ENCODE data around the gene CSTB. TPM values are rescaled to one million over a fixed set of nuclear protein-coding genes. Genes with fewer than 3 reads are reported as not detected.
A peak's percentile ranks its signal among the peaks of the same experiment; 100 is the strongest.

CSTB gene
- total RNA-seq, 2 experiments from 2014 or later, result 29.9 to 30.9 TPM

DNA sequence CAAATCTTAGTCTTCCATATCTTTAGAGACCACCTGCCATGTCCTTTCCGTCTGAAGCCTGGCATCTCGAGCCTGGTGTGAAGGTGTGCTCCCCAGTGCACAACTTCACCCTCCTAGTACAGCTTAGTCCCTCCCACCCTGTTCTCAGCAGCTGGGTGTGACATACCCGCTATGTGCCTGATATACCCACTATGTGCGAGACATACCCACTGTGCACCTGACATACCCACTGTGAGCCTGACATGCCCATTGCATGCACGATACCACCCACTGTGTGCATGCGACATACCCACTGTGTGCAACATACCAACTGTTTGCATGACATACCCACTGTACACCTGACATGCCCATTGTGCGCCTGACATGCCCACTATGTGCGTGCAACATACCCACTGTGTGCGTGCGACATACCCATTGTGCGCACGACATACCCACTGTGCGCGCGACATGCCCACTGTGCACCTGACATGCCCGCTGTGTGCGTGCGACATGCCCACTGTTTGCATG lies 10.2 kb upstream of the CSTB start:
- ChIA-PET POLR2A (interaction anchor here (0.6 kb wide), 1 partner anchor 237 kb away, joined by 4 read pairs; no protein-coding TSS in a partner anchor), CTCF (interaction anchor here (0.6 kb wide), 1 partner anchor 184 kb away, joined by 5 read pairs; no protein-coding TSS in a partner anchor)
- H3K27ac Mint-ChIP-seq, result no peak overlapping the region
- no peak overlapping the region for H3K4me3 Mint-ChIP-seq
- H3K9me3 Mint-ChIP-seq (ENCODE audit: low read depth), result no peaks in the 10 kb centered on the region
- peaks cover 8% of the 10 kb centered on the region for H3K36me3 Mint-ChIP-seq (ENCODE audit: low read depth)
- peaks cover 36% of the 10 kb centered on the region for H3K4me1 Mint-ChIP-seq
- no peak for ATAC-seq
- intact Hi-C loops (cut with DNase I, micrococcal nuclease), result loop anchor here in 1 of 2 experiments (5.0 kb wide), 1 partner anchor 271 kb away; no protein-coding TSS in a partner anchor
- no peaks in the 10 kb centered on the region for H3K27me3 Mint-ChIP-seq
- DNase-seq, result no peak

DNA sequence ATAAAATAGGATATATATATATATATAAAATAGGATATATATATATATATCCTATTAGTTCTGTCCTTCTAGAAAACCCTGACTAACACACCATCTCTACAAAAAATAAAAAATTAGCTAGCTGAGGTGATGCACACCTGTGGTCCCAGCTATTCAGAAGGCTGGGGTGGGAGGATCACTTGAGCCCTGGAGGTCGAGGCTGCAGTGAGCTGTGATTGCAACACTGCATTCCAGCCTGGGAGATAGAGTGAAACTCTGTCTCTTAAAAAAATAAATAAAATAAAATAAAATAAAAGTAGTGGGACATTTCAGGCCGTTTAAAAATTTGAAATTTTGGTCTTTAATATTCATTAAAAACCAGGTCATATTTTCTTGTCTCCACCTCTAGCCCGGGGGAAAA lies 9.0 kb upstream of the CSTB start:
- POLR2A ChIA-PET, result interaction anchor here (0.7 kb wide), 2 partner anchors 14 to 77 kb away, joined by 4 to 11 read pairs; no protein-coding TSS in a partner anchor

DNA sequence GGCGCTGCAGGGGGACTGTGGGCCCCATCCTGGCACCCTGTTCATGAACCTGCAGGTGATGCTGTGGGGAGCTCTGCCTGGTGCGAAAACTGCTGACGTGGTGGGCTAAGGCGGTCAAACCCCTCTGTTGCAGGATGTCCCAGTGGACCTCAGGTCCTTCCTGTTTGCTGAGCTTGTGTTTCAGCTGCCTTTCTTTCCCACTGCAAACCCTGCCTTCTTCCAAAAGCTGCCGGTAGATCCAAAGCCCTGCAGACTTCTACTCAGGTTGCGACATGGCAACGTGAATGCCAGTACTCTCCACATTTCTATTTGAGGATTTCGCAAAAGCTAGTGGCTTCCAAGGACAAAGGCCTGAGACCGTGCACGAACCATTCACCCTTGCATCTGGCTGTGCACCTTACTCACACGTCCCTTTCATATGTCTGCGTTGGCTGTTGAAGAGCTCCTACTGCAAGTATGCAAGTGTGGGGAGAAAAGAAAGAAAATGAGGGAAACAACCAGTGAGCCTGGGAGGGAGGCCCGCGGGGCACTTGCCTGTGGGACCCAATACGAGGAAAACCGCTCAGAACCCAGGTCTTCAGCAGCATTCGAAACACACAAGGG lies 7.1 kb upstream of the CSTB start:
- ATAC-seq, result peak; percentile 32
- no peaks in the 10 kb centered on the region for H3K27me3 Mint-ChIP-seq
- peak overlapping the region; percentile 97 for H3K27ac Mint-ChIP-seq
- H3K9me3 Mint-ChIP-seq (ENCODE audit: low read depth), result no peaks in the 10 kb centered on the region
- intact Hi-C loops (cut with DNase I, micrococcal nuclease), result no loop called here
- DNase-seq, result peak; percentile 33
- no peaks in the 10 kb centered on the region for H3K36me3 Mint-ChIP-seq (ENCODE audit: low read depth)
- POLR2A ChIA-PET, result interaction anchor here (0.6 kb wide), 1 partner anchor 100 kb away, joined by 3 read pairs; no protein-coding TSS in a partner anchor
- peaks cover 43% of the 10 kb centered on the region for H3K4me1 Mint-ChIP-seq
- CTCF ChIA-PET, result no interaction called here
- no peak overlapping the region for H3K4me3 Mint-ChIP-seq

More for the DNA sequence above, 9.0 kb upstream of the CSTB start:
- ATAC-seq (no peak), DNase-seq (no peak)
- no peak overlapping the region for H3K27ac Mint-ChIP-seq
- no peaks in the 10 kb centered on the region for H3K9me3 Mint-ChIP-seq (ENCODE audit: low read depth)
- CTCF ChIA-PET, result no interaction called here
- no peaks in the 10 kb centered on the region for H3K27me3 Mint-ChIP-seq
- intact Hi-C loops (cut with DNase I, micrococcal nuclease), result loop anchor here in 1 of 2 experiments (5.0 kb wide), 1 partner anchor 272 kb away; no protein-coding TSS in a partner anchor
- no peak overlapping the region for H3K4me3 Mint-ChIP-seq
- H3K36me3 Mint-ChIP-seq (ENCODE audit: low read depth), result no peaks in the 10 kb centered on the region
- peaks cover 27% of the 10 kb centered on the region for H3K4me1 Mint-ChIP-seq

DNA sequence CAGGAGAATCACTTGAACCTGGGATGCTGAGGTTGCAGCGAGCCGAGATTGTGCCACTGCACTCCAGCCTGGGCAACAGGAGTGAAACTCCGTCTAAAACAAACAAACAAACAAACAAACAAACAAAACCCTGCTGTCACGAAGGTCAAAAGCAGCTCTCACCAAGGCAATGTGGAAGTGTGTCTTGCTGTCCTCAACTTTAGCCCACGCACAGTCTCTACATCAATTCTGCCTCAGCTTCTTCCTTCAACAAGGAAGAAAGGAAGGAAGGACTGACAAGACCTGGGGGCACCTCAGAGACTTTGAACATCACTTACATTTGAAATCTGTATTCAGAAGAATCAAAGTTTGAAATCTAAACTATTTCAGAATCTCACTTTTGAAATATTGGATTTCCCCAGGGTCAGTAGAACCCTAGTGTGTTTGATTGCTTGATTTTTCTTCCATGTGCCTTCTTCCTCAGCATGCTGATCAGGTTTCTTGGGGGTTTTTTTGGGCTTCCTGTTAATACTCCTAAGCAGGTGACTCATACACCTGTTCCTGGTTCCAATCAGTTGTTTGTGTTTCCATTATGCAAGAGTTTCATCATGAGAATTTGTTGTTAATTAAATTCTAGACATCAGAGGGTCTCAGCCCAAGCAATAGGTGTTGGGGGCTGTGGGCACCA lies 6.5 kb upstream of the CSTB start:
- POLR2A ChIA-PET, result interaction anchor here (0.6 kb wide), 2 partner anchors 99 to 1091 kb away, joined by 3 read pairs; no protein-coding TSS in a partner anchor
- peak overlapping the region; percentile 97 for H3K27ac Mint-ChIP-seq
- ATAC-seq (peak; percentile 63), DNase-seq (no peak)
- H3K4me1 Mint-ChIP-seq, result peaks cover 45% of the 10 kb centered on the region
- H3K27me3 Mint-ChIP-seq, result no peaks in the 10 kb centered on the region
- CTCF ChIA-PET, result no interaction called here
- intact Hi-C loops (cut with DNase I, micrococcal nuclease), result no loop called here
- H3K36me3 Mint-ChIP-seq (ENCODE audit: low read depth), result no peaks in the 10 kb centered on the region
- H3K9me3 Mint-ChIP-seq (ENCODE audit: low read depth), result no peaks in the 10 kb centered on the region
- H3K4me3 Mint-ChIP-seq, result peak overlapping the region; percentile 40

DNA sequence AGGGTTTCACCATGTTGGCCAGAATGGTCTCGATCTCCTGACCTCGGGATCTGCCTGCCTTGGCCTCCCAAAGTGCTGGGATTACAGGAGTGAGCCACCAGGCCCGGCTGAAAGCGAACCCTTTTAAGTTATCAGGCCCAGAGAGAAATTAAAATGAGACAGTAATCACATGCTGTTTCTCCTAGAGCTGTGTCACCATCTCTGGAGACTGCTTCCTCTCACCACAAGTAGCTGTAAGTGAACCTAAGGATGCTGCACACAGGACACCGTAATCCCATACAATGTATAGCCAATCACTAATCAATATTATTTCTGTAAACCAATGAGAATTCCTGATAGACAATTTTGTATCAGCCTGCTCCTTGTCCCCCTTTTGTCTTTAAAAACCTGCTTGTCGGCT lies 5.7 kb upstream of the CSTB start:
- intact Hi-C loops (cut with DNase I, micrococcal nuclease), result no loop called here
- H3K9me3 Mint-ChIP-seq (ENCODE audit: low read depth), result no peaks in the 10 kb centered on the region
- ATAC-seq, result no peak
- H3K27ac Mint-ChIP-seq, result peak overlapping the region; percentile 97
- CTCF ChIA-PET, result no interaction called here
- no peaks in the 10 kb centered on the region for H3K36me3 Mint-ChIP-seq (ENCODE audit: low read depth)
- POLR2A ChIA-PET, result interaction anchor here (0.6 to 0.7 kb wide), 2 partner anchors 10 to 1091 kb away, joined by 3 to 5 read pairs; no protein-coding TSS in a partner anchor
- no peak for DNase-seq
- H3K4me3 Mint-ChIP-seq, result no peak overlapping the region
- peaks cover 46% of the 10 kb centered on the region for H3K4me1 Mint-ChIP-seq
- H3K27me3 Mint-ChIP-seq, result no peaks in the 10 kb centered on the region

DNA sequence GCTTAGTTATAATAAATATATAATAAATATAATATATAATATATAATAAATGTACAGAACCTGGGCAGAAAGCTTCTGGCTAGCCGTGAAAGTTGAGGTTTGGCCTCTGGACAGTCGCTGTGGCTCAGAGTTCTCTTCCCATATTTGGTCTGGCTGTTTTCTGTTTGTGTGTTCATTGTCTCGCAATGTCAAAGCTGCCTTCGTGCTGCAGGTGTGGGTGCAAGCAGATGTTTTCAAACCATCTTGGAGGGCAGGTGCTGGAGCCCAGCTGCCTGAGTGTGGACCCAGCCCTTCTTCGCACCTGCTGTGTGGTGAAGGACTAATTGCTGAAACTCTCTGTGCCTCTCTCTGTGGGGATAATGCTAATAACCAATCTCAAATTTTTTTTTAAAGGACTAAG lies 3.6 kb upstream of the CSTB start:
- peaks cover 2% of the 10 kb centered on the region for H3K36me3 Mint-ChIP-seq (ENCODE audit: low read depth)
- peaks cover 54% of the 10 kb centered on the region for H3K4me1 Mint-ChIP-seq
- CTCF ChIA-PET, result interaction anchor here (1.3 to 1.8 kb wide), 2 partner anchors 9 to 10 kb away, joined by 3 to 10 read pairs; partner anchors contain the start of gene RRP1
- H3K27me3 Mint-ChIP-seq, result no peaks in the 10 kb centered on the region
- POLR2A ChIA-PET, result no interaction called here
- peak overlapping the region; percentile 67 for H3K27ac Mint-ChIP-seq
- no peaks in the 10 kb centered on the region for H3K9me3 Mint-ChIP-seq (ENCODE audit: low read depth)
- DNase-seq, result no peak
- no peak for ATAC-seq
- H3K4me3 Mint-ChIP-seq, result no peak overlapping the region
- intact Hi-C loops (cut with DNase I, micrococcal nuclease), result loop anchor here in 1 of 2 experiments (5.0 kb wide), 1 partner anchor 52 kb away; no protein-coding TSS in a partner anchor

DNA sequence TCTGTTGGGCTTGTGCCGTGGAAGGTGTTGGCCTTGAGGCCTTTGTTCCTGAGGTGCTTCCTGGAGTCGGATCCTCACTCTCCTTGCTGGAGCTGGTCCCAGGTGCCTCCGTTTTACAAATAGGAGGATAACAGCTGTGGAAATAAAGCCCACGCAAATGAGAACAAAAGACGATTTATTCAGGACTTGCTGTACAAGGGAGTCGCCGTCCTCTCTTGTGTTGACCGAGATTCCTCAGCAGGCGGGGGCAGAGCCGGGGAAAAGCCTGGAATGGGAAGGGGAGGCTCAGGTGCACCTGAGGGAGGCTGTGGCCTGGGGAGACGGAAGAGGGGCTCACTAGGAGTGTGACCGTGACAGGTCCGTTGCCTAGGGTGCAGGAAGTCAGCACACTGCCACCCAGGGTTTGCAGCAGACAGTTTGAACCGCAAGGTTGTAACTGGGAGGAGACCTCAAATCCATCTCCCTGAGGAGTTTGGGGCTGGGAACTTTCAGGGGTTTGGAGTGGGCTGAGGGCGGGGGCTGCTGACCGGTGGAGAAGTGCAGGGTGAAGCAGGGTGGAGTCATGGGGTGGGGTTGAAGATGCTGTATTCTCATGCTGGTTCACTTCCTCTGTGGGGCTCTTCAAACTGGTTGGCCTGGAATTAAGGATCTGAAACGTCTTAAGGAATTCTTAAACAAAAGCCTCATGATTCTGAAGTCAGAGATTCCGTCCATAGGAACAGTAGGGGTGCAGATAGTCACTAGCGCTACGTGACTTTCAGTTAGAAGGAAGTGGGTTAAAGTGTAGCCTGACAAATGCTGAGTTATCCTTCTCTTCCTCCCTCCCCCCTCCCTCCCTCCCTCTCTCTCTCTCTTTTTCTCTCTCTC lies 2.6 kb upstream of the CSTB start:
- Mint-ChIP-seq H3K27ac (peak overlapping the region; percentile 71), H3K4me1 (peaks cover 55% of the 10 kb centered on the region), H3K9me3 (ENCODE audit: low read depth) (no peaks in the 10 kb centered on the region), H3K4me3 (peak overlapping the region; percentile 32), H3K36me3 (ENCODE audit: low read depth) (peaks cover 8% of the 10 kb centered on the region), H3K27me3 (no peaks in the 10 kb centered on the region)
- ChIA-PET POLR2A (no interaction called here), CTCF (interaction anchor here (0.6 to 1.8 kb wide), 2 partner anchors 10 to 26 kb away, joined by 3 to 10 read pairs; partner anchors contain the start of gene RRP1)
- DNase-seq, result peak; percentile 25
- intact Hi-C loops (cut with DNase I, micrococcal nuclease), result loop anchor here in 1 of 2 experiments (5.0 kb wide), 1 partner anchor 51 kb away; no protein-coding TSS in a partner anchor
- no peak for ATAC-seq

DNA sequence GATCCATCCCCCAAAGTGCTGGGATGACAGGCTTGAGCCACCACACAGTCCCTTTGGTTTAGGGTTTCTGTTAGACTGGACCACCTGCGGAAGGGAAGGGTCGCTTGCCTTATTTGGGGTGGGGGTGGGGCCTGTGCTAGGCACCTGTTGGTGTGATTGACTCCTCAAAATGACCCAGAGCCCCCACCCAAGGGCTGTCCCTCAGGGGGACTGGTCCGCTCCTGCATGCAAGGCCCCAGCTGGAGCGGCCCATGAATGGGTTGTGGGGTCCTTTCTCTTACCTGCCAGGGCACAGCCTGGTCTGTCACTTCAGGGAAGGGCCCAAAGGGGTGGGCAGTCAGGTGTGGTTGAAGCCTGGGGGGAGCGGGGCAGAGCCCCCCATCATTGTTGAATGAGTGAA lies 1.8 kb upstream of the CSTB start:
- ChIA-PET CTCF (interaction anchor here (0.6 kb wide), 1 partner anchor 27 kb away, joined by 3 read pairs; no protein-coding TSS in a partner anchor), POLR2A (no interaction called here)
- no peak overlapping the region for H3K4me3 Mint-ChIP-seq
- peaks cover 51% of the 10 kb centered on the region for H3K4me1 Mint-ChIP-seq
- H3K9me3 Mint-ChIP-seq (ENCODE audit: low read depth), result no peaks in the 10 kb centered on the region
- H3K27me3 Mint-ChIP-seq, result no peaks in the 10 kb centered on the region
- intact Hi-C loops (cut with DNase I, micrococcal nuclease), result loop anchor here (2.0 to 5.0 kb wide), 3 partner anchors 49 to 119 kb away; partner anchors contain the start of genes HSF2BP (in 1 of the 2) and RRP1B (in 1 of the 2)
- DNase-seq (no peak), ATAC-seq (no peak)
- peaks cover 15% of the 10 kb centered on the region for H3K36me3 Mint-ChIP-seq (ENCODE audit: low read depth)
- no peak overlapping the region for H3K27ac Mint-ChIP-seq

DNA sequence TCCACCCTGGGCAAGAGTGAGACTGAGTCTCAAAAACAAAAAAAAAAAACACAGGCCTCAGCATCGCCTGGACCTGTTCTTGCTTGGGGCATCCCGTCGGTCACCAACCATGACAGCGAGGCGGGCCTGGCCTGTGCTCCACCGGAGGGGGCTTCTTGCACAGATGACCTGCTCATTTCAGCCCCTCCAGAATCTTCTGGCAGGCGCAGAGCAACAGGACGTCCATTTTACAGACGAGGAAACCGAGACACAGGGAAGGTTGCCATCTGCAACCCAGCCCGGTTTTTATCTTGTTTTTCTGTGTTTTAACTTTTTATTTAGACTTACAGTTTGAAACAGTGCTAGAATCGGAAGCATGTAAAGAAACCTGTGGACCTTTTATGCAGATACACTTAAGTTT lies 918 bp downstream of the CSTB start:
- DNase-seq, result no peak
- no peaks in the 10 kb centered on the region for H3K9me3 Mint-ChIP-seq (ENCODE audit: low read depth)
- H3K4me3 Mint-ChIP-seq, result peak overlapping the region; percentile 88
- intact Hi-C loops (cut with DNase I, micrococcal nuclease), result loop anchor here in 1 of 2 experiments (5.0 kb wide), 1 partner anchor 48 kb away; no protein-coding TSS in a partner anchor
- no peak for ATAC-seq
- no peaks in the 10 kb centered on the region for H3K27me3 Mint-ChIP-seq
- H3K4me1 Mint-ChIP-seq, result peaks cover 40% of the 10 kb centered on the region
- H3K36me3 Mint-ChIP-seq (ENCODE audit: low read depth), result peaks cover 21% of the 10 kb centered on the region
- H3K27ac Mint-ChIP-seq, result peak overlapping the region; percentile 29
- ChIA-PET POLR2A (no interaction called here), CTCF (interaction anchor here (0.8 kb wide), 1 partner anchor 308 kb away, joined by 3 read pairs; no protein-coding TSS in a partner anchor)

DNA sequence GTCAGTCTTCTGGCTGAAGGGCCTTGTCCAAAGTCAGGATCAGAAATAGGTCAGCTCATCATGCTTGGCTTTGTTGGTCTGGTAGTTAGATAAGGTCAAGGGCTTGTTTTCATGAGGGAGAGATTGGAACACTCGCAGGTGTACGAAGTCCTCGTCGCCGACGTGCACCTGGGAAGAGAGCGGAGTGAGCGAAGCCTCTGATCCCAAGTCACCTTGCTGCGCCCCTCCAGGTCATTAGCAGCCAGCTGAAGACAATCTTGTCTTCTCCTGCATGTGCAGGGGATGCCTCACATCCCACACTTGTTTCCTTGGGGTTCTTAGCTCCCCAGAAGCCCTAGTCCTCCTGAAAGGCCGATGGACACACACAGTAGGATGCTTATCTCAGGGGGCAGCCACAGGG lies 1.9 kb downstream of the CSTB start:
- DNase-seq (no peak), ATAC-seq (no peak)
- Mint-ChIP-seq H3K36me3 (ENCODE audit: low read depth) (peaks cover 21% of the 10 kb centered on the region), H3K4me1 (peaks cover 34% of the 10 kb centered on the region), H3K9me3 (ENCODE audit: low read depth) (no peaks in the 10 kb centered on the region), H3K27ac (peak overlapping the region; percentile 23), H3K27me3 (no peaks in the 10 kb centered on the region), H3K4me3 (peak overlapping the region; percentile 88)
- ChIA-PET CTCF (interaction anchor here (0.8 kb wide), 1 partner anchor 309 kb away, joined by 3 read pairs; no protein-coding TSS in a partner anchor), POLR2A (no interaction called here)
- intact Hi-C loops (cut with DNase I, micrococcal nuclease), result no loop called here
